MM.1S (cell line): ENCODE data around the gene BOK.

Source experiments
- DNase-seq: peaks from one replicate; pipeline ENCODE4 v3.0.0-alpha.2; 2015
- H2AFZ ChIP-seq: fragments of 300-600 bp; sonication (generic); 2 replicates; pipeline ENCODE4 v1.6.0; 2016; ENCODE audit warnings: antibody characterized with exemption, low read length
- H3F3A ChIP-seq: fragments of 300-600 bp; sonication (generic); 2 replicates; pipeline ENCODE4 v1.6.1; 2016; ENCODE audit warnings: mild to moderate bottlenecking, antibody characterized with exemption, low read length, moderate library complexity, mixed read lengths; ENCODE audit not compliant: insufficient read depth
- H3K27ac ChIP-seq: fragments of 300-600 bp; sonication (generic); 2 replicates; pipeline ENCODE4 v1.5.1; 2016; ENCODE audit warnings: mild to moderate bottlenecking, low read length
- H3K27me3 ChIP-seq: fragments of 300-600 bp; sonication (generic); replicated peaks from 2 replicates; pipeline ENCODE4 v1.6.0; 2016; ENCODE audit warnings: low read length; ENCODE audit not compliant: insufficient read depth
- H3K36me3 ChIP-seq: fragments of 300-600 bp; sonication (generic); replicated peaks from 2 replicates; pipeline ENCODE4 v1.6.1; 2016; ENCODE audit warnings: mild to moderate bottlenecking, low read length, mixed read lengths; ENCODE audit not compliant: insufficient read depth
- H3K4me1 ChIP-seq: fragments of 300-600 bp; sonication (generic); 2 replicates; pipeline ENCODE4 v1.6.1; 2016; ENCODE audit warnings: low read length, mixed read lengths
- H3K4me2 ChIP-seq: fragments of 300-600 bp; sonication (generic); 2 replicates; pipeline ENCODE4 v1.6.0; 2016; ENCODE audit warnings: low read depth, low read length
- H3K4me3 ChIP-seq: fragments of 300-600 bp; sonication (generic); 2 replicates; pipeline ENCODE4 v1.5.1; 2016; ENCODE audit warnings: low read length, mixed read lengths
- H3K79me2 ChIP-seq: fragments of 300-600 bp; sonication (generic); 2 replicates; pipeline ENCODE4 v1.6.1; 2016; ENCODE audit warnings: mixed run types, low read length, mixed read lengths
- H3K9ac ChIP-seq: fragments of 300-600 bp; sonication (generic); 2 replicates; pipeline ENCODE4 v1.6.1; 2016; ENCODE audit warnings: low read length, mixed read lengths
- H3K9me2 ChIP-seq: fragments of 300-600 bp; sonication (generic); replicated peaks from 2 replicates; pipeline ENCODE4 v1.6.1; 2016; ENCODE audit warnings: mild to moderate bottlenecking, low read length, mixed read lengths; ENCODE audit not compliant: insufficient read depth
- H3K9me3 ChIP-seq: fragments of 300-600 bp; sonication (generic); replicated peaks from 2 replicates; pipeline ENCODE4 v1.6.1; 2016; ENCODE audit warnings: mild to moderate bottlenecking, low read length, mixed read lengths; ENCODE audit not compliant: insufficient read depth
- H4K20me1 ChIP-seq: fragments of 300-600 bp; sonication (generic); 2 replicates; pipeline ENCODE4 v1.6.1; 2016; ENCODE audit warnings: mild to moderate bottlenecking, low read length, moderate library complexity, mixed read lengths; ENCODE audit not compliant: insufficient read depth
- CTCF ChIP-seq: fragments of 300-600 bp; sonication (generic); IDR thresholded peaks from 2 replicates; pipeline ENCODE4 v1.5.1; 2016; ENCODE audit warnings: antibody characterized with exemption, low read length, mixed read lengths
- EZH2 ChIP-seq: fragments of 300-600 bp; sonication (generic); optimal IDR thresholded peaks from 2 replicates; pipeline ENCODE3; 2017; ENCODE audit warnings: low read depth, mild to moderate bottlenecking, antibody characterized with exemption, low read length, mixed read lengths
- EZH2phosphoT487 ChIP-seq: fragments of 300-600 bp; sonication (generic); IDR thresholded peaks from 2 replicates; pipeline ENCODE4 v1.6.1; 2018; ENCODE audit warnings: antibody characterized with exemption, low read length

BOK gene

GRCh38 chr2:241593271-241593670 lies 34.7 kb downstream of the BOK start:
- DNase-seq: no peak
- no peak overlapping the region for H3K4me3 ChIP-seq
- TF ChIP-seq EZH2phosphoT487 (no peak), CTCF (no peak), EZH2 (no peak)
- H3K36me3 ChIP-seq: no peaks in the 10 kb centered on the region
- no peak overlapping the region for H3K4me2 ChIP-seq
- no peak overlapping the region for H3K9ac ChIP-seq
- H3F3A ChIP-seq: no peaks in the 10 kb centered on the region
- H3K27ac ChIP-seq: no peak overlapping the region
- H3K9me3 ChIP-seq: no peaks in the 10 kb centered on the region
- H3K27me3 ChIP-seq: no peaks in the 10 kb centered on the region
- no peak overlapping the region for H2AFZ ChIP-seq
- no peaks in the 10 kb centered on the region for H3K4me1 ChIP-seq
- H4K20me1 ChIP-seq: no peaks in the 10 kb centered on the region
- H3K79me2 ChIP-seq: no peaks in the 10 kb centered on the region
- no peaks in the 10 kb centered on the region for H3K9me2 ChIP-seq

- Histone ChIP-seq H3K4me1 (no peaks in the 10 kb centered on the region), H3K9ac (no peak overlapping the region), H3K79me2 (no peaks in the 10 kb centered on the region), H3K27ac (no peak overlapping the region), H3K36me3 (no peaks in the 10 kb centered on the region), H3K4me3 (no peak overlapping the region), H3K9me2 (no peaks in the 10 kb centered on the region), H3K4me2 (no peak overlapping the region), H2AFZ (no peak overlapping the region), H3K27me3 (no peaks in the 10 kb centered on the region), H4K20me1 (no peaks in the 10 kb centered on the region), H3F3A (no peaks in the 10 kb centered on the region), H3K9me3 (no peaks in the 10 kb centered on the region)
- TF ChIP-seq CTCF (no peak), EZH2 (no peak), EZH2phosphoT487 (no peak)
- no peak for DNase-seq
These were observed 37.1 kb downstream of the BOK start for GRCh38 chr2:241595600-241596140.

GRCh38 chr2:241597561-241597960 lies 39.0 kb downstream of the BOK start:
- H3K9me2 ChIP-seq: no peaks in the 10 kb centered on the region
- H4K20me1 ChIP-seq: no peaks in the 10 kb centered on the region
- no peak overlapping the region for H3K4me2 ChIP-seq
- H3K36me3 ChIP-seq: no peaks in the 10 kb centered on the region
- no peak for DNase-seq
- no peaks in the 10 kb centered on the region for H3K27me3 ChIP-seq
- H2AFZ ChIP-seq: no peak overlapping the region
- H3K4me3 ChIP-seq: no peak overlapping the region
- no peak overlapping the region for H3K9ac ChIP-seq
- H3K79me2 ChIP-seq: no peaks in the 10 kb centered on the region
- H3K4me1 ChIP-seq: no peaks in the 10 kb centered on the region
- TF ChIP-seq CTCF: no peak
- no peak for TF ChIP-seq EZH2
- no peak for TF ChIP-seq EZH2phosphoT487
- H3K9me3 ChIP-seq: no peaks in the 10 kb centered on the region
- H3K27ac ChIP-seq: no peak overlapping the region
- no peaks in the 10 kb centered on the region for H3F3A ChIP-seq
